OCI-M1 (cell line): ENCODE results near the gene CRELD2.

Source experiments
- DNase-seq: peaks from one replicate; lab custom pipeline; 2025; lab: John Stamatoyannopoulos, UW

The CRELD2 gene

DNA sequence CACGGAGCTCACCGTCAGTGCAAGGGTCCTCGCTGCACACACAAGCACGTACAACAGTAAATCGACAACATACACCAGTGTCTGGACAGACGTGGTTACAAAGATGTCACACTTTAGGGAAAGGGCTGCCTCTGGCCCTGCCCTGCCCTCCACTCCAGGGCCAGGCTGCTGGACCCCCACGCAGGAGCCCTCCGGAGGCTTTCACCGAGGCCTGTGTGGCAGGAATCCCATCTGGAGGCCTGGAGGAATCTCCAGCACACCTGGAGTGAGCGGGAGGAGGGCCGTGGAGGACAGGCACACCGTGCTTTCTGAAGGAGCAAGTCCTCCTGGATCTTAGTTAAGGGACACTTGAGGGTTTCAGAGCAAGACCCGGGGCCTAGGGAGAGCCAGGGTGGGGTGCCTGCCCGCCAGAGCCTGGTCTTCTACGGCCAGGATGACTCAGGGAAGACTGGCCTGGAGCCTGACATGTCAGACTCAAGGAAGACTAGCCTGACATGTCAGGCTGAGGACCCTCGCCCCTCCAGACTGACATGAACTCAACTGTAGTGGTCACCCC lies 40.0 kb downstream of the CRELD2 start:
- no peak for DNase-seq

DNA sequence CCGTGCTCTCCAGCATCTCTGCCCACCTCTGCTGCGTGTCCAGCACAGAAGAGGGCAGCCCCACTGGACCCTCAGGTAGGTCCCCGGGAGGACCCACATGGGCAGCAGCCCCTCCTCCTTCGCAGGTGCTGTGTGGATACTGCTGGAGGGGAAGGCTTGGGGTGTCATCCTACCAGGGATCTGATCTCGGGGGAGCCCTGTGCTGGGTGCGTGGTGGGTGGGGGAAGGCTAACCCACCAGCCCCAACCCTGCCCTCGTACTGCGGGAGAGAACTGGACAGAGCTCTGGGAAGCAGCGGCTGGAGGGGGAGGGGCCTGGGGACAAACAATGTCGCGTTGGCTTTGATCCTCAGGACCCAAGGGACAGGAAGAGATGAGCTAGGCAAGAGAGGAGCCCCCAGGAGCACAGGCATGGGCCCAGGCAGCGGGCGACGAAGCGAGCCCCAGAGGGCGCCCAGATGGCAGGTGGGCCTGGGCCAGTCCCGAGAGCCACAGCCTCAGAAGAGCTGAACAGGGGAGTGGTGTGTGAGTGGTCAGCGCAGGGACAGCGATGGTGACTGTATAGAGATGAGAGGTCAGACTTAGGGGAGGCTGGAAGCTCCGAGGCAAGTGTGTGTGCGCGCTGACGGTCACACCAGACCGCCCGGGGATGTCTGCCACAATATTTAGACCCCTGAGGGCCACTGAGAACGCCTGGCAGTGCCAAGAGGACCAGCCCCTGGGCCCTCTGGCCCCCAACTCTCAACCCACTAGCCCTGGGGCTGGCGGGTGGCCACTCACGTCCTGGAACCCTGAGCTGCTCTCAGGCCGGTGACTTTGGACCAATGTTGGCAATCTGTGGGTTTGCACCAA lies 40.7 kb downstream of the CRELD2 start:
- DNase-seq = no peak

DNA sequence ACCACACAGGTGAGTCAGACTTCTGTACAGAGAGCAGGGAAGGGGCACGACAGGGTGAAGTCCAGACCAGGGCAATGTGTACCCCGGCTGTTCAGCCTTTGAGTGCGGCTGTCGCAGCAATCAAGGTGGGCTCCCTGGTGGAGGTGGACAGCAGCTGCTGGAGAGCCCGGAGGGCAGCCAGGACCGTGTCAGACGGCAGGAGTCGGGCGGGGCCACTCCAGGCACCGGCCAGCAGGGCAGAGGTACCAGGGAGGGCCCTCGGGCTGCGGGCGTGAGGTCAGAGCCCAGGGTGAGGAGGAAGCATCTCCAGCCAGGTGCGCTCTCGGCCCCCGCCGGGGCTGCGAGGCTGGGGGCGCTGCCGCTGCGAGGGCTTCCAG lies 41.3 kb downstream of the CRELD2 start:
- DNase-seq = no peak

DNA sequence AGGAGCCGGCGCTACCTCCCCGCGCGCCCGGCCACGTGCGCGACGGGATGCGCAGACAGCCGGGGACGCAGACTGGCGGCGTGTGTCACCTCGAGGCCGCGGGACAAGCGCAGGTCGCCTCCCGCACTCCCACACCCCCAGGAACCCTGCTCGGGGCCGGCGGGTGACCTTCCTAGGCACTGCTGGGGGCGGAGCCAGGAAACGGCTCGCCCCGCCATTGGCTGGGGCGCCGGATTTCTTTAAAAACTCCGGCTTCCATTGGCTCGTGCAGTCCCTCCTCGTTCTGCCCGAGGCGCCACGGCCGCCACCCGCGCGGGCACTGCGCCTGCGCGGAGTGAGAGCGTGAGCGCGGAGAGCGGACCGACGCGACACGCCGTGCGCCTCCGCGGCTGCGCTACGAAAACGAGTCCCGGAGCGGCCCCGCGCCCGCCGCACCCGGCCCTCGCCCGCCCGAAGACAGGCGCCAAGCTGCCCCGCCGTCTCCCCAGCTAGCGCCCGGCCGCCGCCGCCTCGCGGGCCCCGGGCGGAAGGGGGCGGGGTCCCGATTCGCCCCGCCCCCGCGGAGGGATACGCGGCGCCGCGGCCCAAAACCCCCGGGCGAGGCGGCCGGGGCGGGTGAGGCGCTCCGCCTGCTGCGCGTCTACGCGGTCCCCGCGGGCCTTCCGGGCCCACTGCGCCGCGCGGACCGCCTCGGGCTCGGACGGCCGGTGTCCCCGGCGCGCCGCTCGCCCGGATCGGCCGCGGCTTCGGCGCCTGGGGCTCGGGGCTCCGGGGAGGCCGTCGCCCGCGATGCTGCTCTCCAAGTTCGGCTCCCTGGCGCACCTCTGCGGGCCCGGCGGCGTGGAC lies 41.9 kb downstream of the CRELD2 start, which contains the start of gene PIM3:
Gene PIM3, plus strand, starts transcription at position 614 of the 846 bp plus-strand sequence. Its CDS starts 176 bp downstream, at position 790.
- DNase-seq = peak; percentile 98

DNA sequence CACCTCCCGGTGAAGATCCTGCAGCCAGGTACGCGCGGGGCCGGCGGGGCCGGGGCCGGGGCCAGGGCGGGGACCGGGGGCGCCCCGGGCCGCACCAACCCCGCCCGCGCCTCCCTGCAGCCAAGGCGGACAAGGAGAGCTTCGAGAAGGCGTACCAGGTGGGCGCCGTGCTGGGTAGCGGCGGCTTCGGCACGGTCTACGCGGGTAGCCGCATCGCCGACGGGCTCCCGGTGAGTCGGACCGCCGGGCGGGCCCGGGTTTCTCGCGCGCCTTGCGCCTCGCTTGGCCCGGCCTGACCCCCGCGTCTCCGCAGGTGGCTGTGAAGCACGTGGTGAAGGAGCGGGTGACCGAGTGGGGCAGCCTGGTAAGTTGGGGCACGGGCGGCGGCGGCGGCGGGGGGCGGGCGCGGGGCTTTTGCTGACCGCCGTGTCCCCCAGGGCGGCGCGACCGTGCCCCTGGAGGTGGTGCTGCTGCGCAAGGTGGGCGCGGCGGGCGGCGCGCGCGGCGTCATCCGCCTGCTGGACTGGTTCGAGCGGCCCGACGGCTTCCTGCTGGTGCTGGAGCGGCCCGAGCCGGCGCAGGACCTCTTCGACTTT lies 42.7 kb downstream of the CRELD2 start:
- DNase-seq = peak; percentile 53

DNA sequence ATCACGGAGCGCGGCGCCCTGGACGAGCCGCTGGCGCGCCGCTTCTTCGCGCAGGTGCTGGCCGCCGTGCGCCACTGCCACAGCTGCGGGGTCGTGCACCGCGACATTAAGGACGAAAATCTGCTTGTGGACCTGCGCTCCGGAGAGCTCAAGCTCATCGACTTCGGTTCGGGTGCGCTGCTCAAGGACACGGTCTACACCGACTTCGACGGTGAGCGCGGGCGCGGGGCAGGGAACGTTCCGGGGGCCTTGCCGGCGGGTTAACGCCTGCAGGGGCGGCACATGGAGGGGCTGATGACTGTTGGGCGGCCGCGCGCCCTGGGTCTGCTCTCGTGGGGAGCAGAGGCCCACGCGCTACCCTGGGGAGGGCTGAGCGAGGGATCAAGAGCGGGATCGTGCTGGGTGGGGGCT lies 43.2 kb downstream of the CRELD2 start:
- DNase-seq = peak; percentile 53

DNA sequence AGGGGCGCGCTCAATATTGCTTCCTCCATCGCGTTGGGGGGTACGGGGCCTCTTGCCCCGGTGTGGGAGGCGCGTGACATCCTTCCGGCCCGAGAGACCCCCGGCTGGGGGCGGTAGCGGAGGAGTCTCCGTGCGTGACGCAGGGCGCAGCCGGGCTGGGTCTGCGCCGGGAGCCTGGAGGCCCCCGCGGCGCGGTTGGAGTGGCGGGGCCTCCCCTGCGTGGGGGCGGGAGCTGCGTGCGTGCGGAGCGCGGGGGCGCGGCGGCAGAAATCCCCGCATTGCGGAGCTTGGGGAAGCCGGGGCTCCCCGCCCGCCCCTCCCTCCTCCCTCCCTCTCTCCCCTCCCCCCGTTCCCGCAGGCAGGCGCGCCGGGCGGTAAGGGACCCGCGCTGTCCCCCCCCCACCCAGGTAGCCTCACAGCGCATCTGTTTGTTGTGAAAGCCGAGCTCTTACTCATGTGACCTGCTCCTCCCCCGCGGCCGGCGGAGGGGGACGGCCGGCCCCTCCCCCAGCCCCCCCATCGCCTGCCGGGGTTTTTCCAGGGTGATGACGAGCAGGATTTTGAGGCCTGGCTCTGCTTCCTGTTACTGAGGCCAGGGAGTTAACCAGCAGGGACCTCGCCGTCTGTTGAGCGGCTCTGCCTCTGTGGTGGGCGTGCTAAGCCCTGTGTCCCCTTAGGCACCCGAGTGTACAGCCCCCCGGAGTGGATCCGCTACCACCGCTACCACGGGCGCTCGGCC lies 43.7 kb downstream of the CRELD2 start:
- DNase-seq = peak; percentile 83

DNA sequence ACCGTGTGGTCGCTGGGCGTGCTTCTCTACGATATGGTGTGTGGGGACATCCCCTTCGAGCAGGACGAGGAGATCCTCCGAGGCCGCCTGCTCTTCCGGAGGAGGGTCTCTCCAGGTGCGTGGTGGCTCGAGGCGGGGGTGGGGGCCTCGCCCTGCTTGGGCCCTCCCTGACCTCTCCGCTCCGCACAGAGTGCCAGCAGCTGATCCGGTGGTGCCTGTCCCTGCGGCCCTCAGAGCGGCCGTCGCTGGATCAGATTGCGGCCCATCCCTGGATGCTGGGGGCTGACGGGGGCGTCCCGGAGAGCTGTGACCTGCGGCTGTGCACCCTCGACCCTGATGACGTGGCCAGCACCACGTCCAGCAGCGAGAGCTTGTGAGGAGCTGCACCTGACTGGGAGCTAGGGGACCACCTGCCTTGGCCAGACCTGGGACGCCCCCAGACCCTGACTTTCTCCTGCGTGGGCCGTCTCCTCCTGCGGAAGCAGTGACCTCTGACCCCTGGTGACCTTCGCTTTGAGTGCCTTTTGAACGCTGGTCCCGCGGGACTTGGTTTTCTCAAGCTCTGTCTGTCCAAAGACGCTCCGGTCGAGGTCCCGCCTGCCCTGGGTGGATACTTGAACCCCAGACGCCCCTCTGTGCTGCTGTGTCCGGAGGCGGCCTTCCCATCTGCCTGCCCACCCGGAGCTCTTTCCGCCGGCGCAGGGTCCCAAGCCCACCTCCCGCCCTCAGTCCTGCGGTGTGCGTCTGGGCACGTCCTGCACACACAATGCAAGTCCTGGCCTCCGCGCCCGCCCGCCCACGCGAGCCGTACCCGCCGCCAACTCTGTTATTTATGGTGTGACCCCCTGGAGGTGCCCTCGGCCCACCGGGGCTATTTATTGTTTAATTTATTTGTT lies 44.6 kb downstream of the CRELD2 start:
- DNase-seq = no peak

DNA sequence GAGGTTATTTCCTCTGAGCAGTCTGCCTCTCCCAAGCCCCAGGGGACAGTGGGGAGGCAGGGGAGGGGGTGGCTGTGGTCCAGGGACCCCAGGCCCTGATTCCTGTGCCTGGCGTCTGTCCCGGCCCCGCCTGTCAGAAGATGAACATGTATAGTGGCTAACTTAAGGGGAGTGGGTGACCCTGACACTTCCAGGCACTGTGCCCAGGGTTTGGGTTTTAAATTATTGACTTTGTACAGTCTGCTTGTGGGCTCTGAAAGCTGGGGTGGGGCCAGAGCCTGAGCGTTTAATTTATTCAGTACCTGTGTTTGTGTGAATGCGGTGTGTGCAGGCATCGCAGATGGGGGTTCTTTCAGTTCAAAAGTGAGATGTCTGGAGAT lies 45.2 kb downstream of the CRELD2 start:
- DNase-seq = no peak

DNA sequence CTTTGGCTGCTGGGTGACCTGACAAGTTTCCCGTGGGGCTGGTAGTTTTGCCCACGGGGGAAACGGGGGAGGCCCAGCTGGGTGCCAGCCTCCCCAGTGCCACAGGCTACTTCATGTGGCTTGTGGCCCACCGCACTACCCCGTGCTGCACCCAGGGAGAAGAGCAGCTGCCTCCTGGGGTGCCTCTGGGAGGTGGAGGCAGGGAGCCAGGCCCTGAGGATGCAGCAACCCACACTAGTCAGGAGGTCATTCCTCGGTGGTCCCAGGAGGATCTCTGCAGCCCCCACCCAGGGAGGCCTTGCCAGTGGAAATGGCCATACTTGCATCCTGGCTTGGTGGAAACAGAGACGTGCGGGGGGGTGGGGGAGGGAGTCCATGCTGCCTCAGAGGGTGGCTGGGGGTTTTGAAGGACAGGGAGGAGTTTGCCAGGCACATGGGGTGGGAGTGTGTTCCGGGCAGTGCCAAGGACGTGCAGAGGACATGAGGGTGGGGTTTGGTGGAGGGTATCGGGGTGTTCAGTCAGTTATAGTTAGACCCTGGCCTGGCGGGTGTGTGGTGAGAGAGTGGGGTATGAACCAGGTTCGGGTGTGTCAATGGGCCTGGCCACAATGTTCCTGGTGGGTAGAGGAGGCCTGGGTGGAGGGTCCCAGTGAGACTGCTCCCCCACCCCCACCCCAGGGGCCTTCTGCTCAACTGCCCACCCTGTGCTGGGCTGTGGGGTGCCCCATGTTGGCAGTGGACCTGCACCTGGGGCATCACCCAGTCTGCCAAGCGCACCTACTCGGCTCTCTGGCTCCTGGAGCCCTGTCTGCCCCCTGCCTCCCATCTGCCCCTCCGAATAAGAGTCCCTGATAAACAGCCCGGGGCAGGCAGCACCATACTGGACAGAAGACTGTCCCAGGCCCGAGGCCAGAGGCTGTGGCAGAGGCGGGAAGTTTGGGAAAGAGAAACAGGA lies 46.0 kb downstream of the CRELD2 start:
- no peak for DNase-seq

DNA sequence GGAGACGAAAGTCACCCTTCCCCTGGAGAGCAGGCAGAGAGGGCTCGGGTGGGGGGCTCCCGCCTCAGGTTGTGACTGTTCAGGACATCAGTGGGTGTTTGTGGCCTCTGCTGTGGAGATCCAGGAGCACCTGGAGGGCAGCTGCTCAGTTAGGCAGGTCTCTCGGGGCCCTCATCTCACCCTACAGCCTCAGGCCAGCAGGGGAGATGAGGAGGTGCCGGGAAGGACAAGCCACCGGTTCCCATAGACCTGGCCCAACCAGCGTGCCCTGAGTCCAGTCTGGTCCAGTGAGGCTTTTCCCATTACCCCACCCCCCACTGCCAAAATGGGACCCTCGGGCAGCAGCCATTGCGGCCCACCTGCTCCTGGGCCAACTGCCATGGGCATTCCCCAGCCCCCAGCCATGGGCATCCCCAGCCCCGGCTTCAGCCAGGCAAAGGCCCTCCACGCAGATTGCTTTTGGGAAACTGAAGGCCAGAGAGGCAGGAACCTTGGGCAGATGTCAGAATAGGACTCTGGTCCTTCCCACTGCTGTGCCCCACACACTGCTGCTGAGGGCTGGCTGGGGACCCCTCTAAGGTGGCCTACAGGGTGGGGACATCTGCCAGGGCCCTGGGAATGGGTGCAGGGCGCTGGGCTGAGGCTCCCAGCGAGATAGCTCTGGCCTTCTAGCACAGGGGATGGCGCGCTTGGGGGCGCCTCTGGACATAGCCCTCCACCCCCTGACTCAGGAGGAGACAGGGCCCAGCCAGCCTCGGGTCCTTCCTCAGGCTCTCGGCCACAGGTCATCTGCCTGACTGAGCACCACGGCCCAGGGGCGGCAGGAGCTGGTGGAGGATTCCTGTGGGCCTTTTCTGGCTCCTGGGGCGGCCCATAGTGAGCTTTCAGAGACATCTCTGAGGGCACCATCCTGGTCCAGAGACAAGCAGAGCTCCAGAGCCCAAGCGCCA lies 46.9 kb downstream of the CRELD2 start:
- no peak for DNase-seq

DNA sequence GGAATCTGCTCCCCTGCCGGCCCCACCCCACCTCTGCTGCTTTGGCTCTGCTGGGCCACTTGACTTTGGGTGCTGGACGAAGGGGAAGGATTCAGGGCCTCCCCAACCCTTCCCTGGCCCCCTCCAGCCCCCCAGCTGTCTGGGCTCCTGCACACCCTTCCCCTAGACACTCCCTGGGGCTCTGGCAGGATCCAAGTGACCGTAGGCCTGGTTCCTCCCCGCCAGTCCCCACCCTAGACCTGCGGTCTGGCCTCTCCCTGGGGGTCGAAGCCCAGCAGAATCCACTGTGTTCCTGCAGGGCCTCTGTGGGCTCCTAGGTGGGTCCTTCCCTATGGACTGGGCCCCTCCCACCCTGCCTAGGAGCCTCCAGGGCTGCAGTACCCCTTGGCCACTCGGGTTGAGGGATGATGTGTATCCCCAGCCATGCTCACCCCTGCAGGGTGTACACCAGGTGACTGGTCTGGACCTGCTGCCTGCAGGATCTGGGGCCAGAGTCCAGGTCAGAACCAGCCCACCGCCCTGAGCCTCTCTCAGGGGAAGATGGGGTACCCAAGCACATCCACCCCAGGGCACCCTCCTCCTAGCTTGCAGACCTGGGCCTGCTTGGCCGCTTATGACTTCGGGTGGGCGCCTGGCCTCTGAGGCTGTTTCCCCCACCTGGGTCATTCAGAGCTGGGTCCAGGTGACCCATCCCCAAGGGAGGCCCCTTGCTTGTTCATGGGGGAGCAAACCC lies 47.8 kb downstream of the CRELD2 start:
- DNase-seq = no peak

DNA sequence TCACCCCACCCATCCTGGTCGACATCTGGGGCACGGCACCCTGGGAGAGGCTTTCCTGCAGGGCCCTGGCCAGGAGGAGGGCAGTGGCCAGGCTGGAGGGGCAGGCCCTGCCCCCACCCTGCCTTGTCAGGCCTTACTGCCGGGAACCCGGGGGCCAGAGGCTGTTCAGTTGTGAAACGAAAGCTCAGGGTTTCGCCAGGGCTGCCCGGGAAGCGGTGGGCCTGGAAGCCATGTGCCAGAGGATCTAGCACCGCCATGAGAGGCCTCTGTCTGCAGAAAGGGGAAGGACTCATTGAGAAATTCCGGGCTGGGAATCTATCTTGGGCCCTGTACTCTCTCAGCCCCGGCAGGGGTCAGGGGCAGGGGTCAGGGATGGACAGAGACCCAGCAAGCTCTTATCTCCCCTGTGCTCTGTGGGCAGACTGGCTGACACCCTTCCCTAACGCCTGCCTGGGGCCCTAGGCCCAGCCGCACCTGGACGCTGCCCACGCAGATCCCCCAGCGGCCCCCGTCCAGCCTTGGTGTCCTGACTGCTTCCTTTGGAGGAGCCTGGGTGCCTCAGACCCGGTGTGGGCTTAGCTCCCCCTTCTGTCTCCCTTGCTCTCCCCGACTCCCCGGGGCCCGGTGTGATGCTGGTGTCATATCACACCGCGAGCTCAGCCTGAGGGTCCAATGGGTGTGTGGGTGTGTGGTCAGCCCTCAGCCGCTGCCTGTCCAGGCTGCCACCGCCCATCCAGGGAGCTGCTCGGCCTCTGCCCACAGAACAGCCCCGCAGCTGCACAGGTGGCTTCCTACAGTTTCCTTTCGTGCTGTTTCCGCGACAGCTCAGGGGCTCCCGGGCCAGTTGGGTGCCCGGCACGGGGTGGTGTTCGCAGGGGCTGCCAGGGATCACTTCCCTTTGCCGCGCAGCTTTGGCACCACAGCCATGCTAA lies 48.6 kb downstream of the CRELD2 start:
- DNase-seq = peak; percentile 10

DNA sequence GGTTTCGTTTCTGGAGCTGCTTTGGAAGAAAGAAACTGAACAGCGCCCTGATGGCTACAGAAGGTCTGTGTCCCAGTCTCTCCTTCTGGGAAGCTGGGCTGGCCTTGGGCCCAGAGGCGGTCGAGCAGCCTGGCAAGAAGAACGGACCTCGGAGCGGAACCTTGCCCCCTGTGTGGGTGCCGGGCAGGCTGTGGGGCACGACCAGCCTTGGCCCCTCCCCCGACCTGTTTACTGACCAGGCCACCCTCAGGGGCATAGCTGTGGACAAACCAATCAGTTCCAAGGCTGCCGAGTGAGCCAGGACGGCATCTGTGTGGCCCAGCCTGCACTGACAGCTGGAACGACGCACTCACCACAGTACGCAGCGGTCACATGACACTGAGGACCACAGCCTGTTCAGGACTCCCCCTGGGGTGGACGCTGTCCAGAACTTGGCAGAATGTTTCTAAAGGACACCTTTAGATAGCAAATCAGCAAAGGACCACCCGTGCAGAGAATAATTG lies 49.3 kb downstream of the CRELD2 start:
- no peak for DNase-seq

DNA sequence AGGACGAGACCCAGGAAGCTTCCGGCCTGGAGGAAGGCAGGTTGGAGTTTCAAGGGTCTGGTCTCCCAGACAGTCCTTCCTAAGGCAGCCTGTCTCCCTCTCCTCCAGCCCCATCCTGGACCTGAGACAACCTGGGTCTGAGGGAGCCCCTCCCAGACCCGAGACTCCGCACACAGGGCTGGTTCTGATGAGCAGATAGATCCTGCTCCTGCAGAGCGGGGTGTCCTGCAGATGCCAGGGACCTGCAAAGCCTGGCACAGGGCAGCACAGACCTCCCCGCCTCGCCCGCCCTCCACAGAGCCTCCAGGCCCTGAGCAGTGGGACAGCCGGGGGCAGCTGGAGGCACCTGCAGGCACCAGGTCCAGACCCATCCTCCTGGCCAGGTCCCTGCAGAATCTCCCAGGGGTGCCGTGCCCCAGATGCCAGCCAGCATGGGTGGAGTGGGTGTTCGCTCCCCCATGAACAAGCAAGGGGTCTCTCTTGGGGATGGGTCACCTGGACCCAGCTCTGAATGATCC lies 49.9 kb downstream of the CRELD2 start:
- DNase-seq = no peak
